HG03064 (cell line): Measurements from ENCODE around the gene STEAP1B.

Source experiments
- ATAC-seq: cut with Tn5 transposase; IDR thresholded peaks from one replicate; pipeline ENCODE4 v1.9.1; 2021; ENCODE audit warnings: low read depth; ENCODE audit not compliant: unreplicated experiment

Gene STEAP1B

DNA sequence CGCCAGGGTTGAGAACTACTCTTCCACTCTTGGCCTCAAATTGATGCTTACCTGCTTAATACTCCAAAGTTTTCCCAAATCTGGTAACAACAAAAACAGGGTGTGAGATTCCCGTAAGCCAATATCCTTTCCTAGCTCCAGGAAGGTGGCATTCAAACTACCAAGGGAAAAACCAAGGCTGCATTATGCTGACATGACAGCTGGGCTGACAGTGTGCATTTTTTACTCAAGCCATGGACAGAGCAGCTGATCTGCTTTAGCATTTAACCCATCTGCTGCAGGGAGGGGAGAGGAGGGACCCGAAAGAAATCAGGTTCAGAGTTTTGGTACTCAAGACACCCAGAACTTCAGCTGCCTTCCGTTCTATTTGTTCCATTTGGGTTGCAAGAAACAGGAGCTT lies 93.3 kb downstream of the STEAP1B start:
- ATAC-seq: no peak

DNA sequence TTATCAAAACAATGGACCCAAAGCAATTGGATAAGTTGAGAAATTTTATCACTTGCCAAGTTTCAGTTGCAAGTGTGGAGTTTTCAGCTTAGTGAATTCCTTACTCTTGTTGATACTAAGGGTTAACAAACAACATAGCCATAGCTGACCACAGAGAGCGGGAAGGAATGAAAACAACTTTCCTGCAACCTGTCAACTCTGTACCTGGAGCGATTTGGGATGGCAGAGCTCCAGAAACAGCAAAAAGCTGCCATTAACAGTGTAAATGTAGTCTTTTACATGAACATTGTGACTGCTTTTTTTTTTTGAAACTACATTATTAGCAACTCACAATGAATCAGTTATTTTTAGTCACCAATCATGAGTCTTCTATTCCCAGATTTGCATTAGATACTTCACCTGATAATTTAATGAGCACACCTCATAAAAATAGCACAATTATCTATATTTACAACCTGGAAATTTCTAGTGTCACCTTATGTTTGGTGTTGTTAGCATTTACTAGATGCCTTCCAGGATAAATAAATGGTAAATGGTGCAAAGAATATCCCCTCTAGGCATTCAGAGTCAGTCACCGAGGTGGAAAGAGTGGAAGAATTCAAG lies 95.5 kb downstream of the STEAP1B start:
- ATAC-seq: no peak

DNA sequence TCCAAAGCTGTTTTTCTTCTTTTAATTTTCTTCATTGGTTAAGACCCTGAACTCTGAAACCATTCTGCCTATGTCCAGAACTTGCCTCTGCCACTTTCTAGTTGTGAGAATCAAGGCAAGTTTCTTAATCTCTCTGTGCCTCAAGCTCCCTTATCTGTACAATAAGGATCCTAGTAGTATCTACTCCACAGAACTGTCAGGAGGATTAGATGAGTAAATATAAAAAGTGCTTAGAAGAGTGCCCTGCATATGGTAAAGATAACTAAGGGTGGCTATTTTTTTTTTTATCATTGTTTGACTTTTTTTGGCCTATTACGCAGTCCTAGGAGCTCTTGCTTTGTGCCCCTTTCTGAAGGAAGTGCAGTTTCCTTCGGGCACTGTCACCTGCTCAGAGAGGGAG lies 96.6 kb downstream of the STEAP1B start:
- no peak for ATAC-seq

DNA sequence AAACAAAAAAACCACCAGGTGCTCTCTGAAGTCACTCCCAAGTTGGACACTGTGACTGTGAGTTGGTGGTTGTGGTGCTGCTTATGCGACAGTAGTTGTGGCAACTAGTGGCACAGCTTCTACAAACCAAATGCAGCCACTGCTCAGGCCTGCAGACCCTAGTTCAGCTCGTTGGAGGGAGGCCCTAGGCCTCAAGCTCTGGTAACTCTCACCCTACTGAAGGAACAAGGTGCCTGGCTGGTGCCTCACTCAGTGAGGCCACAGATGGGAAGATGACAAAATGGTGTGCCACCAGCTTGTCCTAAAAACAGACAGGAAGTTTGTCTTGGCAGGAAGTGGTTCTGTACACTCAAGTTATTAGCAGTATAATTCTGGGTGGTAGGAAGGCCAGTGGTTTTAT lies 97.7 kb downstream of the STEAP1B start:
- ATAC-seq: peak; percentile 35

DNA sequence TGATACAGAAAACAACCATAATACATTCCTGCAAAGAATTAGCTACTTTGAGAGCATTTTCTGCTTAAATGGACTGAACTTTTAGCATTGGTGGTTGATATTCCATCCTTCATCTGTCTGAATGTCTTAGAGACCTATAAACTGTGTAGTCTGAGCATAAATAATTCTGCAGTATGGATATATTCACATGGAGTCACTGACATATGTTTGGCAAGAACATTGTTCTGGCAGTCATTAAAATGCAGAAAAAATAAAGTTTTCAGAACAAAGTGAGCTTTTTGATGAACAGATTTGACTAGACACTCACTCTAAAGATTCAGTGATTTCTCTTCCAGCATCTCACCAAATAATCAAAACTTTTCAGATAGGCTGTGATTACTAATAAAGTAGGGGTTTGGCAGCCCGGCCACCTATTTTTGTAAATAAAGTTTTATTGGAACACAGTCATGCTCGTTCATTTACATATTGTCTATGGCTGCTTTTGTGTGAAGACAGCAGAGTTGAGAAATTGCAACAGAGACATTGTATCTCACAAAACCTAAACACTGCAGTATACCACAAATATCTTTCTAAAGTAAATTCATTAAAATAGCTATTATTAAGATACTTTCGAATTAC lies 98.9 kb downstream of the STEAP1B start:
- ATAC-seq: no peak

DNA sequence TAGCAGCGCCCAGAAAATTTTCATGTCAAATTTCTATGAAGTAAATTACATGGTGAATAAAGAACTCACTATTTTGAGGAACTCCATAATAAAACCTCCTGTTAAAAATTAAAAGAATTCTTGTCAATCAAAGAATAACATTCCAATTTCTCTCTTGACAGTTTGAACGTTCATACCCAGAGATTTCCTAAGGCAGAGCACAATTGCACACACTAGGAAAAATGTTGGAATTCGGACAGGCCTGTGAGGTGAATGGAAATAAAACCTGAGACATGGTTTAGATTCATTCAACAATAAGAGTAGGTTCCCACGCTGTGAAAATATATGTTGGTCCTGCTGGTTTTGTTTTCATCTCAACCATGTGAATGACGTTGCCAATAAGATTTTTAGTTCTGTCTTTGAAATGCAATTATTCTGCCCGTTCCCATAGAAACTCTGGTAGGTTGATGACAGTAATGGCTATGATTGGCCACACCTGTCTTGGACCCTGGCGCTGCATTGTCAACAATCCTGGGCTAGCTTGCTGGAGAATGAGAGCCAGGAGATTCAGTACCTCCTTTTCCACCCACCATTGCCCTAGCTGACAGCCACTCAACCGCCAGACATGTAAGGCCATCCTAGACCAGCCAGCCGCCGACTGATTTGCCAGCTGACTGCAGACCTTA lies 99.7 kb downstream of the STEAP1B start:
- no peak for ATAC-seq

DNA sequence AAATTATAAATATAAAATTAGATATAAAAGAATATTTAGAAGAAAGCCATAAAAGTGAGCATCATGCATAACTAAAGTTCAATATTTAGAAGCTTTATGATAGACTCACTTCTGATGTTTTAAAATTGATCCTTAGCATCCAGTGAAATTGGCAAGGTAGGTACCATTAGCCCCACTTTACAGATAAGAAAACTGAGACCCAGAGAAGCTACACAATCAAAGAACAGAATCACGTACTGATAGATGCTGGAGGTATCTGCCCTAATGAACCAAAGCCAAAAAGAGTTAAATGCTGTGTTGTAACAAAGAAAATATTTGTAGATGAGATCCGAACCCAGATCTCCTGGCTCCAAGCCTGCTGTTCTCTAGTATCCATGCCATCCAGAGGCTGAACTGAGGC lies 100.4 kb downstream of the STEAP1B start:
- ATAC-seq: no peak

DNA sequence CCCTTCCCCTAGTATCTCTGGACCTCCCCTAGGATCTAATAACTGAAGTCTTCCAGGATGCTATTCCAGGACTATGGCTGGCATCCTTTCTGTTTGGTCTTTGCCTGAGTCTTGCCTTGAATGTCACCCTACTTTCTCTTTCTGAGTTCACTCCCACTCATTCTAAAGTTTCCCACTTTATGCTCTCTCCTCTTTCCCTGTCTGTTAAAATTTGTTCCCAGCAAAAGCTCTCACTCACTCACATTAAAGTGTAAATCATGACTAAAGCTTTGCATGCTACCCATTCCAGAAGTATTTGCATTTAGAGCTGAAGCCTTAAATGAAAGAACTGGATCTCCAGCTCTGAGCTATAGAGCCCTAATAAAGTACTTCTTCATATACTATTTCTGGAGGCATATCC lies 100.9 kb downstream of the STEAP1B start:
- ATAC-seq: no peak

DNA sequence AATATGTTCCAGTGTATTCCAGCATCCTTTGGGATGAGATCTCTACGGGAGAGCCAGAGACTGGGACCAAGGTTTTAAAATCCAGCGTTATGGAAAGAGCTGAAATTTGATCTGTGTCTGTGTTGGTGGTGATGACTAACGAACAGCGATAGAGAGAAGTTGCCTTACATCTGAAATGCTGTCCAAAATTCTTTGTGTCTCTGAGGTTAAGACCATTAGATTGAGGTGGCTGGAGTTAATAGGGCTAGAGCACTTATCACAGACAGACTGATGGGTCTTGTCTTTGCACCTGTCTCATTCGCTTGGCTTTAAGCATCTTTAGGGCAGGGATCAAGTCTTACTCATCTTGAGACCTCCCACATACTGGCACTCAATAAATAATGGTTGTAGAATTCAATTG lies 102.0 kb downstream of the STEAP1B start:
- no peak for ATAC-seq

DNA sequence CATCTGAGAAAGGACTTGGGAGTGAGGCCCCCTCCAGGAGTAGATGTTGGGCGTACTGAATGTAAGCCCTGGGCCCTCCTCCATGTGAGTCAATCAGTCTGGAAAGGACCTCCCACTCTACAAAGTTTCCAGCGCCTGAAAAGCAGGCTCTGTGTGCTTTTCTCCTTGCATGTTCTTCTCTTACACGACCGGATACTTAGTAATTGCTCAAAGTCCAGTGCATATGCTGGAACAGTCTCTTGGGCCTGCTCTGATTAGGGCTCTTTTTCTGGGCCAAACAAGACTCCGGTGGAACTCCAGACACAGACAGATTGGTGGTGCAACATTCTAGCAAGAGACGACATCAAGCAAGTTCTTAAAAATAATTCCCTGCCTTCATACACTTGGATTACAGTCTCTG lies 104.8 kb downstream of the STEAP1B start:
- ATAC-seq: no peak

DNA sequence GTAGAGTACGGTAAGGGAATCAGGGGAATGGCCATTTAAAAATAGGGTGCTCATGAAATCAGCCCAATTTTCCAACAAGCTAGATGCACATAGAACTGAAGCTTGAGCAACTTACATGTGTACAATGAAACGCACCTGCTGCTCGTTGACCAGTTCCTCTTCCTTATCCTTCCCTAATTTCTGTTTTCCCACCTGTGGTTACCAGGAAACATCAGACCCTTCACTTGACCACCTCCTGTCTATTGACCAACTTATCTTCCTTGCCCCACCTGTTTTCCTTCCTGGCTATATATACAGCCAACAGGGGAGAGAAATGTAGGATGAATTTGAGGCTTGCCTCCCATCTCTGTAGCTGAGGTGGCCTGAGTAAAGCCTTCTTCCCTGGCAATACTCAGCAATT lies 105.2 kb downstream of the STEAP1B start:
- no peak for ATAC-seq

DNA sequence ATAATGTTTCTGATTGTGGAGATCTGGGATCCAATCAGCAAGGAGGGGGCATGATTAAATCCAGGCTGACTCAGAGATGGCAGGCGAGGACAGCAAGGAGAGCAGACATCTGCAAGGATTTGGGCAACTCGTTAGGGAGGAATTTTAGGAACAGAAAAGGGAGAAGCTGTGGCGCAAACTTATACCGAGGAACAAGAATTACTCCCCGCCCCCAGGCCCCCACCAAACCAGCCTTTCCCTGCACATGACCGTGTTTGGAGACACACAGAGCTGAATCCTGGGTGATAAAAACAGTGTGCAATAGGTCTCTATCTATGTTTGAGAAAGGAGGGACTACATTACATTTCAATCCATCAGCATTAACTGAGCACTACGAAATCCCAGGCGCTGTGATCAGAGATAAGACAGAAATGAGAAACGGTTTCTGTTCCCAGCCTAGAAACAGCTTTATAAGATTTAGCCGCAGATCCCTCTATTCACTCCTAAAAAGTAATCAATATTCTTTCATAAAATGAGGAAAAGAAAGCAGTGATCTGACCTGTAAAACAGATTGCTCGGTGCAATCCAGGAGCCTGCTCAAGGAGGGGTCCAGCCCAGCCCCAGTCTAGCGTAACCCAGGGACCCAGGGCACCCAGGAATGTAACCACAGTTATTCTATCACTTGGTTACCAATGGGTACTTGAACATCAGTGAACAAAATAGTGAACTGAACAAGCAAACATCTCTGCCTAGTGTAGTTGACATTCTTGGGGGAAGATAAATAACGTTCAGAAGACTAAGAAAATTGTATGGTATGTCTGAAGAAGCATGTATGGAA lies 105.9 kb downstream of the STEAP1B start:
- ATAC-seq: no peak

DNA sequence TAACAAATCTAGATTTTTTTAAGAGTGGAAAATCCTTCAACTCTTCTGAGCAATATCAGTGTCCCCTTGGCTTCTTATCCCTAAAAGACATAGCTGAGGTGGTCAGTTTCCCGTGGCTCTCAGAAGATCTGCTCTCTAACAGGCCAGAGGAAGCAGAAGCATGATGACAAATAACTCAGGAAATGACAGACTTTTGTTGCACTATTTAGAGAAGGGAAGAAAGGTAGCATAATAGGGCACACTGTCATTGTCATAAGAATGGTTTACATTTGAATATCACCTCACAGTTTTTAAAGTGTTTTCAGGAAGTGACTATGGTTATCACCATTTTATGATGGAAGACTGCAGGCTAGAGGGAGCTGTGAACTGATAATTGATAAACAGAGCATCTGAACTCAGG lies 109.5 kb downstream of the STEAP1B start:
- no peak for ATAC-seq

DNA sequence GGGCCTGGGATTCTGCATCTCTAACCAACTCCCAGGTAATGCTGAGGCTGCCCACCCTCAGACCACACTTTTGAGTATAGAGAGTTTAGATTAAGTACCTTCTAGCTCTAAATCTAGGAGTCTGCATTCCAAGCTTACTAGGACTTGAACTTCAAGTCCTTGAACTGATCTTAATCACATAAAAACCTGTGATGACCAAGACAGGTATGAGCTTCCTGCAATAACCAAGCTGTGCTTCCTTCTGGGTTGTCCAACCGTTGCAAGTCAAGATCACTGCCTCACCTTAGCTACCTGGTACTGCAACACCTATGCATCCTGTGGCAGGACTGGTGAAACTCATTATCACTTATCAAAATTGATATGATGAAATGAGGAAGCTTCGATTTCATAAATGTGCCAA lies 110.1 kb downstream of the STEAP1B start:
- no peak for ATAC-seq

DNA sequence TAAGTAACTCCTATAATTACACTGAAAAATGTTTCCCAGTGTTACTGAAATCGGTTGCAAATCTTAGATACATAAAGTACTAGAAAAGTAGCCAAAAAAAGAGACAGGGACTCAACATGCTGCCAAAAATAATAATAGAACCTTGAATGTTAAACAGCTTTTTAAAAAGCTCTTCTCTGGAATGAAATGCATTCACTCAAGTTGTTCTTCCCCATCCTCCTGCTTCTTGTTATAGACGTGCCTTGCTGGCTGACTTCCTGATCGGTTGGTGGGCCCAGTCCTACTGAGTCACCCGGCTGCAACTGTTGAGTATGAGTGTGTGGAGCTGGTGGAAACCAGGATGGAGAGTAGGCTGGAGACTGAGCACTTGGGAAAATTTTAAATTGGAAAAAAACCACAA lies 112.4 kb downstream of the STEAP1B start:
- no peak for ATAC-seq

DNA sequence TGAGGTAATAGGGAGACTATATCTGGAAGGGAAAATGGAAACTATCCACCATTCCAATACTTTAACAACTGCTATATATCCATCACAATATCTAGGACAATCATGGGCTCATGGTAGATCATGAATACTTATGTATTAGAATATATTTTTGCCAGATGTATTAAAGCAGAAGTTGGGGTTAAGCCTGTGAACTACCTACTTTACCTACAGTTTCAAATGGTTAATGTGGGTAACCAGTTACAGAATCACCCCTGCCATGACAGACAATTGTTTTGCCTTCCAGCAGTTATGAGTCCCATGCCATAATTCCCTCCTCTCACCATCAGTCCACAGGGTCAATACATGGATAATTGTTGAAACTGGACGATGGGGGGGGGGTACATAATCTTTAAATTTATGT lies 113.1 kb downstream of the STEAP1B start:
- ATAC-seq: peak; percentile 62

DNA sequence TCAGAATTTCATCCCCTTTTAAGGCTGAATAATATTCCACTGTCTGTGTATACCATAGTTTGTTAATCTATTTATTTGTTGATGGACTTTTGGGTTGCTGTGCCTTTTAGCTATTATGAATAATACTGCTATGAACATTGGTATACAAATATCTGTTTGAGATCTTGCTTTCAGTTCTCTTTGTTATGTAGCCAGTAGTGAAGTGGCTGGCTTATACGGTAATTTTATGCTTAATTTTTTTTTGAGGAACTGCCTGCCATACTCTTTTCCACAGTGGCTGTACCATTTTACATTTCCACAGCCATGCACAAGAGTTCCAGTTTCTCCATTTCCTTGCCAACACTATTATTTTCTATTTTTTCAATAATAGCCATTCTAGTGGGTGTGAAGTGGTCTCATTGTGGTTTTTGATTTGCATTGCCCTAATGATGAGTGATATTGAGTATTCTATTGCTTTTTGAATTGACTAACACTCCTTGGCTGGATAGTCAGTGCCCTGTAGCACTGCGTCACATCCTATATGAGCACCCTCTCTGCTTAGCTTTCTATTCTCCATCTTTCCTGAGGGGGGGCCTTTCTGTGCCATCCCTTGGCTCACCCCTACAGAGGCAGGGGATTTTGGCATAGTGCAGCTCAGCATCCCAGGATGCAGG lies 113.7 kb downstream of the STEAP1B start:
- peak; percentile 42 for ATAC-seq

DNA sequence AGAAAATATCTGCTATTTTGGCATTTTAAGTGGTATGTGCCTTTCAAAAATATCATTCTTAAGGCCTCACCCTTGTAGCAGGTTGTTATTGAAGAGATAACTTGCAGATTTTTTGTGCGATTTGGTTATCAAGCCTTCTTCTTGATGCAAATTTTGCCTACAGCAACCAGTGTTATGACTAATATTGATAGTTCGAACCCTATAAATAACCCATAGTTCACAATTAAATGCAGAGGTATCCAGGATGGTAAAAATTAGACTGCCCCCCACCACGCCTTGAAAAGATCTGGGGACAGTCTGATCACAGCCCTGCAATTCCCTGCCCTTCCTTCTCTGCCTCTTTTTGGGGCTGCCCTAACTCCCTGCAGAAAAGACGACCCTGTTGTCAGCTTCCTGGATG lies 114.7 kb downstream of the STEAP1B start:
- ATAC-seq: no peak

DNA sequence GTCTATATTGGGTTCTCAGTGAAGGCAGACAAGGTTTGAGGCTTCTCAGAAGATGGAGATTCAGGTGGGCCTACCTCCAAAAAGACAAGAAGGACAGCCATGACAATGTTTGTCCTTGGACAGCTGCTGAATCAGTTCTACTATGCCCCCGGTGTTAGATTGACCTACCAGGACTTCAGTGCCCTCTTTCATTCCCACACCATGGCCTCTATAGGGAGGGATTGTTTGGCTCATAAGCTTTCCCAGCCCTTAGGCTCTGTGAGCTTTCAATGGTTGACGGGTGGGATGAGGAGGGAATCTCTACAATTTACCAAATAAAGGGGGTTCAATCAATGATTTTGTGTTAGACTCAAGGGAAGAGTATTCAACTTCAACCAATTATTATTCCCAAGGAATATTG lies 119.7 kb downstream of the STEAP1B start:
- ATAC-seq: no peak

DNA sequence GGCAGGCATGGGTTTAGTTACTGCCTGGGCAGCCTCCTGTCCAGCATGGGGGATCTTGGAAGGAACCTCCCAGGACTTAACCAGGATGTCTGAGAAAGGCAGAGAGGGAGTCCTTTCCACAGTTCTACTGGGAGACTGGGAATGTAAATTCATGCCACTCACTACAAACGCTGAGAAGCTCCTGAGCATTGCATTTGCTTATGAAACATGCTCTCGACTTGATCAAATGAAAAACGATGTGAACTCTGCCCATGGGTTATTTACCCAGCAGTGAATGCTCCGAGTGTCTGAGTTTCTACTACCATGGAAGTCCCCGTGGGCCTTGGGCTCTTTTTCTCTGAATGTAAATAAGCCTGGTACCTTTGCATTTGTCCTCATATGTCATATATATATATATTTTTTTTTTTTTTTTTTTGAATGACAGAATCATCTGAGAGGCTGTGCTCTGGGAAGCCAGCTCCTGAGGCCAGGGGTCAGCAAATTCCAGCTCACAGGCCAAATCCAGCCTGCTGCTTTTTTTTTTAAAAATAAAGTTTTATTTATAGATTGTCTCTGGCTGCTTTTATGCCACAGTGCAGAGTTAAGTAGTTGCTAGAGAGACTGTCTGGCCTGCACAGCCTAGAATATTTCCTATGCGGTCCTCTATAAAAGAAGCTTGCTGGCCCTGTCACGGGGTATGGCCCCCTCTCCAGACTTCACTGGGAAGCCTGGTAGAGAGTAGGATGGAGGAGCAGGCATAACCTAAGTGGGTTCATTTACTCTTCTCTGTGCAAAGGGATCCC lies 121.6 kb downstream of the STEAP1B start:
- no peak for ATAC-seq
